GM20431 (cell line): ENCODE measurements around the gene PPARA.

Experiments used
- in situ Hi-C: fragments of 300-500 bp; cut with MseI, MboI; formaldehyde crosslinking; loops from one replicate; pipeline ENCODE4 v1.15.0; 2020; ENCODE audit warnings: low sequenced_read_pairs; ENCODE audit not compliant: unreplicated experiment

Gene PPARA

GRCh38 chr22:46159777-46160176 lies 9.5 kb downstream of the PPARA start:
- in situ Hi-C loops: no loop called here

- in situ Hi-C loops: no loop called here
Observed at GRCh38 chr22:46162285-46162684, 12.0 kb downstream of the PPARA start.

- in situ Hi-C loops: no loop called here
Observed at GRCh38 chr22:46162771-46163556, 12.6 kb downstream of the PPARA start.

- in situ Hi-C loops: no loop called here
Observed at GRCh38 chr22:46163557-46163888, 13.2 kb downstream of the PPARA start.

GRCh38 chr22:46165977-46166376 lies 15.7 kb downstream of the PPARA start:
- in situ Hi-C loops: no loop called here

- in situ Hi-C loops: no loop called here
Observed at GRCh38 chr22:46169628-46170027, 19.3 kb downstream of the PPARA start.

GRCh38 chr22:46171940-46172339 lies 21.6 kb downstream of the PPARA start:
- in situ Hi-C loops: no loop called here

- in situ Hi-C loops: no loop called here
Observed at GRCh38 chr22:46172522-46173110, 22.3 kb downstream of the PPARA start.

GRCh38 chr22:46173152-46173551 lies 22.8 kb downstream of the PPARA start:
- in situ Hi-C loops: no loop called here

GRCh38 chr22:46175631-46176030 lies 25.3 kb downstream of the PPARA start:
- in situ Hi-C loops: no loop called here

- in situ Hi-C loops: no loop called here
Observed at GRCh38 chr22:46176508-46177003, 26.2 kb downstream of the PPARA start.

- in situ Hi-C loops: no loop called here
Observed at GRCh38 chr22:46178755-46179505, 28.6 kb downstream of the PPARA start.

- in situ Hi-C loops: no loop called here
Observed at GRCh38 chr22:46179748-46180147, 29.4 kb downstream of the PPARA start.

GRCh38 chr22:46180370-46181137 lies 30.2 kb downstream of the PPARA start:
- in situ Hi-C loops: no loop called here

GRCh38 chr22:46183733-46184132 lies 33.4 kb downstream of the PPARA start:
- in situ Hi-C loops: no loop called here

GRCh38 chr22:46185283-46185682 lies 35.0 kb downstream of the PPARA start:
- in situ Hi-C loops: no loop called here

GRCh38 chr22:46187862-46188261 lies 37.5 kb downstream of the PPARA start:
- in situ Hi-C loops: no loop called here

- in situ Hi-C loops: no loop called here
Observed at GRCh38 chr22:46192210-46192993, 42.1 kb downstream of the PPARA start.

- in situ Hi-C loops: no loop called here
Observed at GRCh38 chr22:46193898-46194310, 43.6 kb downstream of the PPARA start.
